Nephron (organoid): ENCODE results near the gene CPSF3.

Source experiments
- H3K27ac Mint-ChIP-seq, 3 experiments: 2 replicates each; pipeline ENCODE4 v1.8.0; 2020; ENCODE audit warnings: mixed read lengths in 3 of 3, mild to moderate bottlenecking in 2 of 3, moderate library complexity in 1 of 3
- H3K27me3 Mint-ChIP-seq: 2 replicates; pipeline ENCODE4 v1.8.0; 2021; ENCODE audit warnings: low read depth, mild to moderate bottlenecking, moderate library complexity, mixed read lengths
- H3K36me3 Mint-ChIP-seq: 2 replicates; pipeline ENCODE4 v1.8.0; 2020; ENCODE audit warnings: low read depth, mixed read lengths
- H3K4me1 Mint-ChIP-seq: 2 replicates; pipeline ENCODE4 v1.8.0; 2020; ENCODE audit warnings: mixed read lengths
- H3K4me3 Mint-ChIP-seq, 3 experiments: 2 replicates each; pipeline ENCODE4 v1.8.0; 2020; ENCODE audit warnings: mild to moderate bottlenecking in 3 of 3, mixed read lengths in 3 of 3, moderate library complexity in 2 of 3
- H3K9me3 Mint-ChIP-seq: 2 replicates; pipeline ENCODE4 v1.8.0; 2020; ENCODE audit warnings: mixed read lengths
- CTCF ChIP-seq, 3 experiments: fragments of 200-600 bp; sonication (generic); IDR thresholded peaks; one replicate each; pipeline ENCODE4 v1.5.0; 2021; ENCODE audit warnings: antibody characterized with exemption in 3 of 3; ENCODE audit not compliant: unreplicated experiment in 3 of 3

Gene CPSF3

GRCh38 chr2:9462313-9462712, 38.9 kb downstream of the CPSF3 start:
- no peak for TF ChIP-seq CTCF (IDR thresholded peaks at IDR 0.05; ENCODE audit: unreplicated experiment in 3 of 3)

GRCh38 chr2:9462886-9463697, 39.6 kb downstream of the CPSF3 start:
- H3K36me3 Mint-ChIP-seq: peaks cover 49% of the 10 kb centered on the region
- TF ChIP-seq CTCF (IDR thresholded peaks at IDR 0.05; ENCODE audit: unreplicated experiment in 3 of 3): no peak

More at GRCh38 chr2:9462313-9462712, 38.9 kb downstream of the CPSF3 start:
- no peak overlapping the region for H3K27ac Mint-ChIP-seq
- H3K9me3 Mint-ChIP-seq: no peaks in the 10 kb centered on the region
- peaks cover 6% of the 10 kb centered on the region for H3K4me1 Mint-ChIP-seq
- peaks cover 52% of the 10 kb centered on the region for H3K36me3 Mint-ChIP-seq
- H3K27me3 Mint-ChIP-seq: no peaks in the 10 kb centered on the region
- no peak overlapping the region for H3K4me3 Mint-ChIP-seq

GRCh38 chr2:9463698-9464034, 40.2 kb downstream of the CPSF3 start:
- no peaks in the 10 kb centered on the region for H3K9me3 Mint-ChIP-seq
- peaks cover 6% of the 10 kb centered on the region for H3K4me1 Mint-ChIP-seq
- H3K27ac Mint-ChIP-seq: no peak overlapping the region
- H3K36me3 Mint-ChIP-seq: peaks cover 49% of the 10 kb centered on the region
- no peaks in the 10 kb centered on the region for H3K27me3 Mint-ChIP-seq
- H3K4me3 Mint-ChIP-seq: no peak overlapping the region
- no peak for TF ChIP-seq CTCF (IDR thresholded peaks at IDR 0.05; ENCODE audit: unreplicated experiment in 3 of 3)

More at GRCh38 chr2:9462886-9463697, 39.6 kb downstream of the CPSF3 start:
- no peaks in the 10 kb centered on the region for H3K27me3 Mint-ChIP-seq
- no peak overlapping the region for H3K4me3 Mint-ChIP-seq
- peaks cover 6% of the 10 kb centered on the region for H3K4me1 Mint-ChIP-seq
- no peaks in the 10 kb centered on the region for H3K9me3 Mint-ChIP-seq
- H3K27ac Mint-ChIP-seq: no peak overlapping the region

- peaks cover 43% of the 10 kb centered on the region for H3K36me3 Mint-ChIP-seq
- no peak overlapping the region for H3K4me3 Mint-ChIP-seq
- H3K4me1 Mint-ChIP-seq: peaks cover 6% of the 10 kb centered on the region
- H3K27ac Mint-ChIP-seq: no peak overlapping the region
- no peaks in the 10 kb centered on the region for H3K9me3 Mint-ChIP-seq
- H3K27me3 Mint-ChIP-seq: no peaks in the 10 kb centered on the region
- TF ChIP-seq CTCF (IDR thresholded peaks at IDR 0.05; ENCODE audit: unreplicated experiment in 3 of 3): no peak
Measured at GRCh38 chr2:9465170-9465569, 41.7 kb downstream of the CPSF3 start.

- peaks cover 42% of the 10 kb centered on the region for H3K36me3 Mint-ChIP-seq
- H3K4me3 Mint-ChIP-seq: no peak overlapping the region
- no peak for TF ChIP-seq CTCF (IDR thresholded peaks at IDR 0.05; ENCODE audit: unreplicated experiment in 3 of 3)
- H3K4me1 Mint-ChIP-seq: peaks cover 6% of the 10 kb centered on the region
- H3K27me3 Mint-ChIP-seq: no peaks in the 10 kb centered on the region
- no peak overlapping the region for H3K27ac Mint-ChIP-seq
- no peaks in the 10 kb centered on the region for H3K9me3 Mint-ChIP-seq
Measured at GRCh38 chr2:9466147-9466683, 42.8 kb downstream of the CPSF3 start.

GRCh38 chr2:9467687-9468086, 44.2 kb downstream of the CPSF3 start:
- H3K27ac Mint-ChIP-seq: no peak overlapping the region
- H3K4me3 Mint-ChIP-seq: no peak overlapping the region
- peaks cover 47% of the 10 kb centered on the region for H3K36me3 Mint-ChIP-seq
- TF ChIP-seq CTCF (IDR thresholded peaks at IDR 0.05; ENCODE audit: unreplicated experiment in 3 of 3): no peak
- peaks cover 6% of the 10 kb centered on the region for H3K4me1 Mint-ChIP-seq
- H3K27me3 Mint-ChIP-seq: no peaks in the 10 kb centered on the region
- H3K9me3 Mint-ChIP-seq: no peaks in the 10 kb centered on the region
